ENCODE measurements around the gene PHLPP1. TPM values are rescaled to one million over a fixed set of nuclear protein-coding genes. Genes with fewer than 3 reads are reported as not detected.

The PHLPP1 gene
- total and polyA plus RNA-seq, 2 of the 4 experiments (the other 2 are of a cell fraction) = 3.3 to 3.6 TPM

DNA sequence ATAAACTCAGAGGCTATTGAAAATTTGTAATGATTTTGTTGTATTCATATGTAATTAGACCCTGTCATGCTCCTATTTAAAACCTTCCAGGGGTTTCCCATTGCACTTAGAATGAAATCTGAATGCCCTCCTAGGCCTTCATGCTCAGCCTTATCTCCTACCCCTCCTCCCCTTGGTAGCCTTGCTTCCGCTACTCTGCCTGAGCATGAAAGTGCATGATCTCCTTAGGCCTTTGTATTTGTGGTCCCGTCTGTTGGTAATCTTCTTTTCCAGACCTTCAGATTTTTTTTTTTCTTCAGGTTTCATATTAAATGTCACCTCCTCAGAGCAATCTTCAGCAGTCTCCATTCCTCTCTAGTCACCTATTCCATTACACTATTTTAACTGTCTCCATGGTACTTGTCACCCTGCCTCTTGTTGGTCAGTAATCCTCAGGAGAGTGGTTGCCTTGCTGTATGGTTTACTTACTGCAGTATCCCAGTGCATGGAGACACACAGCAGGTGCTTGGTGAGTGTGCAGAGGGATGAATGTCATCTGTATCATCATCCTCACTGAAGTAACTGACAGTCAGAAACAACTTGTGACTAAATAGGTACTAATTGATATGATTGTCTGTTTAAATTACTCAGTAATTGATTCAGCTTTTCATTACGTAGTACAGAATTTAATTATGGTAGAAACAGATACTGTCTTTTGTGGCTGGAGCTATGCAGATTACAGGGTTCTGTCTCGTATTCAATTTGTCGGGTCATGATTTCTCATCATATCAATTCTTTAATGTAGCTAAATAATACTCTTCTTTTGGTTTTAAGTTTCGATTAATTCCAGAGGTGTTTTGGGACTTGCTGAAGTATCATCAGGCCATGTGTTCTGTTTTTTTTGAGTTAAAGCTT, 63.9 kb downstream of the PHLPP1 start:
- dilution Hi-C loops (cut with HindIII; ENCODE audit: low sequenced_read_pairs, unreplicated experiment) (no loop called here), in situ Hi-C loops (cut with MboI; ENCODE audit: low sequenced_read_pairs) (no loop called here), intact Hi-C loops (cut with micrococcal nuclease) (no loop called here)
- Histone ChIP-seq H4K91ac (ENCODE audit: insufficient read depth, low read depth, low read length) (no peak overlapping the region), H4K20me1 (ENCODE audit: insufficient read depth, low read length) (peaks cover 8% of the 10 kb centered on the region; the same call in 1 of the 2 replicates), H3K79me1 (ENCODE audit: low read depth in 1 of 2, low read length in 2 of 2) (peaks cover 6 to 17% of the 10 kb centered on the region in 2 experiments; a peak in 3 of 4 replicates), H3K14ac (replicated peaks; ENCODE audit: low read depth, low read length) (no peak overlapping the region), H3K36me3 (ENCODE audit: control insufficient read depth, insufficient read depth, low read length) (no peaks in the 10 kb centered on the region), H2BK15ac (ENCODE audit: low read depth, low read length) (no peak overlapping the region), H3K56ac (ENCODE audit: extremely low read depth, insufficient read depth, low read length) (no peak overlapping the region), H2AK5ac (ENCODE audit: low read depth, low read length) (peak overlapping the region; percentile 51; the same call in 1 of the 2 replicates), H3K4me1 (ENCODE audit: control insufficient read depth, insufficient read depth, low read length) (peaks cover 5% of the 10 kb centered on the region), H2AFZ (replicated peaks; ENCODE audit: low read length, poor library complexity) (no peak overlapping the region), H2AK9ac (replicated peaks; ENCODE audit: low read depth, low read length, poor library complexity) (no peak overlapping the region), H3K9me3 (ENCODE audit: control insufficient read depth, insufficient read depth, low read length) (no peaks in the 10 kb centered on the region), H2BK5ac (ENCODE audit: low read depth, low read length, poor library complexity, severe bottlenecking) (no peak overlapping the region), H3K9me1 (ENCODE audit: insufficient read depth, low read length) (peaks cover 10% of the 10 kb centered on the region), H4K5ac (ENCODE audit: low read depth, low read length) (no peak overlapping the region), H2BK120ac (ENCODE audit: low read depth, low read length) (no peak overlapping the region), H3K4me2 (ENCODE audit: low read depth, low read length) (no peak overlapping the region), H3K27me3 (ENCODE audit: control insufficient read depth, insufficient read depth, low read length) (no peaks in the 10 kb centered on the region), H3K23ac (ENCODE audit: low read depth, low read length) (no peak overlapping the region), H4K8ac (ENCODE audit: low read depth in 2 of 2, low read length in 2 of 2) (no peak overlapping the region), H3K27ac (ENCODE audit: insufficient read depth, low read length) (no peak overlapping the region), H3K4me3 (ENCODE audit: insufficient read depth, low read depth, low read length) (no peak overlapping the region), H3K9ac (ENCODE audit: low read depth, low read length) (no peak overlapping the region), H3K18ac (ENCODE audit: low read depth, low read length) (no peak overlapping the region), H2BK20ac (ENCODE audit: low read depth, low read length) (no peak overlapping the region; the same call in 1 of the 2 replicates), H3K4ac (ENCODE audit: low read depth, low read length) (no peak overlapping the region)
- WGBS, 2 experiments (ENCODE audit: extremely low coverage in 2 of 2, insufficient read length in 1 of 2) = 100% methylated on average over 1 of the region's 6 CpGs; no CpG with 5 or more reads in 1 of the 2 experiments
- TF ChIP-seq CEBPB (IDR thresholded peaks at IDR 0.05; ENCODE audit: low read depth, low read length) (no peak), BHLHE40 (IDR thresholded peaks at IDR 0.05; ENCODE audit: low read depth, low read length) (no peak), MXI1 (IDR thresholded peaks at IDR 0.05; ENCODE audit: borderline replicate concordance, low read depth, low read length) (no peak), MAZ (IDR thresholded peaks at IDR 0.05; ENCODE audit: borderline replicate concordance, low read depth, low read length) (no peak), MAFK (IDR thresholded peaks at IDR 0.05; ENCODE audit: low read depth, low read length) (no peak)
- no TSS peak for BruUV-seq (replicated peaks)
- no peak for DNase-seq
- ChIA-PET POLR2A (ENCODE audit: unreplicated experiment) (no interaction called here), CTCF (no interaction called here)
- ATAC-seq (ENCODE audit: low read depth) = no peak

Data from IMR-90 (cell line).